PC-3 (cell line): Measurements from ENCODE around the gene SUSD6. TPM values are rescaled to one million over a fixed set of nuclear protein-coding genes. Genes with fewer than 3 reads are reported as not detected.
A peak's percentile ranks its signal among the peaks of the same experiment; 100 is the strongest.

ENCODE experiments used
- ATAC-seq: fragments of 200-7000 bp; cut with Tn5 transposase; 2 replicates; pipeline ENCODE4 v1.9.1; 2020; ENCODE audit warnings: mild to moderate bottlenecking, moderate library complexity
- BruUV-seq: library from RNA; stranded (reverse); fragments of 400-500 nt; replicated peaks from 2 replicates; lab custom pipeline; 2021; lab: Mats Ljungman, UMichigan
- CTCF ChIA-PET: fragments of 300-600 bp; sonication (Branson Sonifier 250); formaldehyde crosslinking; loops from one replicate; lab custom pipeline; 2022; ENCODE audit warnings: antibody characterized with exemption; lab: Charles Lee
- POLR2A ChIA-PET: fragments of 300-600 bp; sonication (Branson Sonifier 250); formaldehyde crosslinking; loops from one replicate; lab custom pipeline; 2022; ENCODE audit warnings: antibody characterized with exemption; ENCODE audit not compliant: unreplicated experiment; lab: Charles Lee
- DNase-seq: peaks from one replicate; pipeline ENCODE4 v3.0.0-alpha.2; 2015
- H2AFZ ChIP-seq: fragments of 300-600 bp; sonication (generic); 2 replicates; pipeline ENCODE4 v1.6.0; 2016; ENCODE audit warnings: antibody characterized with exemption, low read length
- H3F3A ChIP-seq: fragments of 300-600 bp; sonication (generic); one replicate; pipeline ENCODE4 v1.6.0; 2017; ENCODE audit warnings: antibody characterized with exemption, low read length, control low read depth, mild to moderate bottlenecking; ENCODE audit not compliant: unreplicated experiment
- H3K27ac ChIP-seq: fragments of 300-600 bp; sonication (generic); 2 replicates; pipeline ENCODE4 v1.5.1; 2016; ENCODE audit warnings: mild to moderate bottlenecking, low read length
- H3K27me3 ChIP-seq: fragments of 300-600 bp; sonication (generic); 2 replicates; pipeline ENCODE4 v1.6.1; 2016; ENCODE audit warnings: low read length, mixed read lengths
- H3K36me3 ChIP-seq: fragments of 300-600 bp; sonication (generic); 2 replicates; pipeline ENCODE4 v1.6.1; 2016; ENCODE audit warnings: low read depth, mixed run types, low read length, mixed read lengths
- H3K4me1 ChIP-seq: fragments of 300-600 bp; sonication (generic); 2 replicates; pipeline ENCODE4 v1.5.1; 2016; ENCODE audit warnings: low read length; ENCODE audit not compliant: insufficient read depth
- H3K4me2 ChIP-seq: fragments of 300-600 bp; sonication (generic); 2 replicates; pipeline ENCODE4 v1.6.0; 2016; ENCODE audit warnings: low read length
- H3K4me3 ChIP-seq: fragments of 300-600 bp; sonication (generic); 2 replicates; pipeline ENCODE4 v1.5.1; 2016; ENCODE audit warnings: mild to moderate bottlenecking, low read length, mixed read lengths
- H3K79me2 ChIP-seq: fragments of 300-600 bp; sonication (generic); 2 replicates; pipeline ENCODE4 v1.6.1; 2017; ENCODE audit warnings: low read length, mixed read lengths
- H3K9ac ChIP-seq: fragments of 300-600 bp; sonication (generic); 2 replicates; pipeline ENCODE4 v1.6.0; 2016; ENCODE audit warnings: mild to moderate bottlenecking, low read length
- H3K9me2 ChIP-seq: fragments of 300-600 bp; sonication (generic); replicated peaks from 2 replicates; pipeline ENCODE4 v1.6.1; 2016; ENCODE audit warnings: mixed run types, low read length, mixed read lengths
- H3K9me3 ChIP-seq: fragments of 300-600 bp; sonication (generic); 2 replicates; pipeline ENCODE4 v1.6.1; 2016; ENCODE audit warnings: low read length, mixed read lengths
- H4K20me1 ChIP-seq: fragments of 300-600 bp; sonication (generic); 2 replicates; pipeline ENCODE4 v1.6.1; 2016; ENCODE audit warnings: low read length, mixed read lengths
- EZH2 ChIP-seq: fragments of 300-600 bp; sonication (generic); IDR thresholded peaks from one replicate; pipeline ENCODE4 v1.6.1; 2017; ENCODE audit warnings: antibody characterized with exemption, mild to moderate bottlenecking, low read length; ENCODE audit not compliant: unreplicated experiment
- EZH2phosphoT487 ChIP-seq: fragments of 300-600 bp; sonication (generic); IDR thresholded peaks from 2 replicates; pipeline ENCODE4 v1.6.1; 2018; ENCODE audit warnings: mild to moderate bottlenecking, antibody characterized with exemption, low read length, borderline replicate concordance
- intact Hi-C: fragments of 100-400 bp; cut with micrococcal nuclease; formaldehyde crosslinking; loops from 2 replicates; pipeline ENCODE4 v1.9.0; 2023
- total RNA-seq: library from RNA; depleted of rRNA; stranded (reverse); fragments of >200 nt; gene quantifications from 2 replicates; pipeline ENCODE4 v1.2.3, GENCODE V29; 2014
- TF ChIP-seq, protein P1 (sequence below): fragments of 300-600 bp; sonication (generic); conservative IDR thresholded peaks from 2 replicates; pipeline ENCODE4 v1.5.1; 2017; ENCODE audit warnings: antibody characterized with exemption, low read depth, mild to moderate bottlenecking, low read length

SUSD6 gene
- total RNA-seq, 1 experiment from 2014 or later = 6.1 TPM

DNA sequence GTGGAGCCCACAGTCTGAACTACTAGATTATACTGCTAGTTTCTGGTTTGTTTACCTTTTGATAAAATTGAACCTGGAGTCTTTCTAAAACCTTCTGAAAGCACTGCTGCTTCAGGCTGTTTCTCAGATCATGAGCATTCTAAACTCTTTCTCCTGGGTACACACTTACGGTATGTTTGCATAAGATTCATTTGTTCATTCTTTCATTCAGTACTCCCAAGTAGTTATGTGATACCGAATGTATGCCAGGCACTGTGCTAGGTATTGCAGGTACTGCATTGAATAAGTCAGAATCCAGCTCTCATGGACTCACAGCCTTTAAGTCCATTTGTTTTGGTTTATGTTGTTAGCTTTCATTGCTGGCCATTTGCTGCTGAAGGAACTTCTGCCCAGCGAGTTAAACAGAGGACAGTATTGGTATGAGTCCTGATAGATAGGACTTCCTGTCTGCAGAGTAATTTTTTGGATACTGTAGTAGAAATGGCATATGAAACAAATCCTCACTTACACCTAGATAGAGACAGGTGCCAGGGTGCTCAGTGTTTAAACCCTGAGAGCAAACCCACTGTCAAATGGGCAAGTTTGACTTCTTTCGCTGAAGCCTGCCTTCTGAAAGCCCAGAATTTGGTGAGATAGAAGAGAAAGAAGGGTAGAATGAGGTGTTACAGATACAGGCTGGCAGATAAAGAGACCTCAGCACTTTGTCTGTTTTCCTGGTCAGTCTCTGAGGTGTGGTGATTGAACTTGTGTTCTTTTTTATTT, 2.1 kb downstream of the SUSD6 start:
- ATAC-seq = no peak
- Histone ChIP-seq H3K4me1 (peaks cover 27% of the 10 kb centered on the region), H3K79me2 (peaks cover 55% of the 10 kb centered on the region), H4K20me1 (peaks cover 6% of the 10 kb centered on the region; the same call in 1 of the 2 replicates), H3K4me2 (peak overlapping the region; percentile 86), H3K4me3 (peak overlapping the region; percentile 71), H3K27ac (no peak overlapping the region), H3K9me2 (no peaks in the 10 kb centered on the region), H3F3A (no peaks in the 10 kb centered on the region), H2AFZ (no peak overlapping the region), H3K9ac (no peak overlapping the region; the same call in 1 of the 2 replicates), H3K9me3 (no peaks in the 10 kb centered on the region), H3K36me3 (no peaks in the 10 kb centered on the region), H3K27me3 (no peaks in the 10 kb centered on the region)
- POLR2A ChIA-PET = no interaction called here
- DNase-seq = no peak
- TF ChIP-seq EZH2 (no peak), EZH2phosphoT487 (no peak)
- TF ChIP-seq, protein P1, sequence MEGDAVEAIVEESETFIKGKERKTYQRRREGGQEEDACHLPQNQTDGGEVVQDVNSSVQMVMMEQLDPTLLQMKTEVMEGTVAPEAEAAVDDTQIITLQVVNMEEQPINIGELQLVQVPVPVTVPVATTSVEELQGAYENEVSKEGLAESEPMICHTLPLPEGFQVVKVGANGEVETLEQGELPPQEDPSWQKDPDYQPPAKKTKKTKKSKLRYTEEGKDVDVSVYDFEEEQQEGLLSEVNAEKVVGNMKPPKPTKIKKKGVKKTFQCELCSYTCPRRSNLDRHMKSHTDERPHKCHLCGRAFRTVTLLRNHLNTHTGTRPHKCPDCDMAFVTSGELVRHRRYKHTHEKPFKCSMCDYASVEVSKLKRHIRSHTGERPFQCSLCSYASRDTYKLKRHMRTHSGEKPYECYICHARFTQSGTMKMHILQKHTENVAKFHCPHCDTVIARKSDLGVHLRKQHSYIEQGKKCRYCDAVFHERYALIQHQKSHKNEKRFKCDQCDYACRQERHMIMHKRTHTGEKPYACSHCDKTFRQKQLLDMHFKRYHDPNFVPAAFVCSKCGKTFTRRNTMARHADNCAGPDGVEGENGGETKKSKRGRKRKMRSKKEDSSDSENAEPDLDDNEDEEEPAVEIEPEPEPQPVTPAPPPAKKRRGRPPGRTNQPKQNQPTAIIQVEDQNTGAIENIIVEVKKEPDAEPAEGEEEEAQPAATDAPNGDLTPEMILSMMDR = no peak
- no TSS peak for BruUV-seq
- intact Hi-C loops = loop anchor here (1.0 kb wide), 1 partner anchor 45 kb away; no protein-coding TSS in a partner anchor
- CTCF ChIA-PET = interaction anchor here (0.6 kb wide), 1 partner anchor 54 kb away, joined by 3 read pairs; no protein-coding TSS in a partner anchor

DNA sequence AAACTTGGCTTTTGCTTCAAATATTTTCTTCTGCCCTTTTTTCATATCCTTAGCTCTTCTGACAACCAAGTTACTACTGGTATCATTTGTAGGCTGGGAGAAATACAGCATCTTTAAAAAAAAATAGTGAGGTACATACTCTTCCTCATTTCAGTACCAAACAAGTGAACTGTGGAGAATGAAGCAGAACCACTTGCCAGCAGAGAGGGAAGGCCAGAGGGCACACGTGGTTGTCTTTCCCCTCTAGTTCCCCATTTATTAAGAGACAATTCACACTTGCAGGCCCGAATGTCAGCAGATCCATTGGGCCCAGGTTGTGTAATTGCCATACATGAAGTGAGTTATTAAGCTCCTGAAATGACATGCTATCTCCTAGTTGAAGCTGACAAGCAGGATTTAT, 3.2 kb downstream of the SUSD6 start:
- CTCF ChIA-PET = no interaction called here
- H3K9ac ChIP-seq = no peak overlapping the region
- intact Hi-C loops = no loop called here
- POLR2A ChIA-PET = no interaction called here
- no peaks in the 10 kb centered on the region for H3F3A ChIP-seq
- H3K79me2 ChIP-seq = peaks cover 58% of the 10 kb centered on the region
- H3K4me1 ChIP-seq = peaks cover 27% of the 10 kb centered on the region
- no peak overlapping the region for H2AFZ ChIP-seq
- BruUV-seq = TSS peak; percentile 1
- no peaks in the 10 kb centered on the region for H3K27me3 ChIP-seq
- H3K4me2 ChIP-seq = no peak overlapping the region
- no peaks in the 10 kb centered on the region for H3K36me3 ChIP-seq
- DNase-seq = no peak
- ATAC-seq = no peak
- no peak overlapping the region for H3K27ac ChIP-seq
- H3K9me3 ChIP-seq = no peaks in the 10 kb centered on the region
- H3K4me3 ChIP-seq = no peak overlapping the region
- no peak for TF ChIP-seq EZH2phosphoT487
- H3K9me2 ChIP-seq = no peaks in the 10 kb centered on the region
- peaks cover 6% of the 10 kb centered on the region; the same call in 1 of the 2 replicates for H4K20me1 ChIP-seq

DNA sequence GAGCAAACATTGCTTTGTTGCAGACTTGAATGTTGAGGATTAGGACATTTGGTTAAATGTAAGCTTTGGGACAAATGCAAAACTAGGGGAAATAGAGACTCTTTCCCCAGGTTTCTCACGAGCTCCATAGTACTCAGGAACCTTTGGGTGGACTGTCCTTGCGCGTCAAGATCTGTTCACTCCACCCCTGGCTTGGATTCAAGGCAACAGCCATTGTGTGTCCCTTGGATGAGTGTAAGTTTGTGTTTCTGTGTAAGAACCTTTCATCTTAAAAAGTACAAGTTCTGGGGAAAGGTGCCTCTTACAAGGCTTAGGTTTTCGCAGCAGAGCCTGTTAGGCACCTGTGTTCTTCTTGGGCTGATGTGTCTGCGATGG, 3.7 kb downstream of the SUSD6 start:
- Histone ChIP-seq H3K9ac (no peak overlapping the region), H3K4me3 (no peak overlapping the region), H2AFZ (no peak overlapping the region), H3K27ac (no peak overlapping the region), H3K4me1 (peaks cover 27% of the 10 kb centered on the region), H4K20me1 (peaks cover 6% of the 10 kb centered on the region; the same call in 1 of the 2 replicates), H3K9me2 (no peaks in the 10 kb centered on the region), H3F3A (no peaks in the 10 kb centered on the region), H3K4me2 (no peak overlapping the region), H3K79me2 (peaks cover 63% of the 10 kb centered on the region), H3K9me3 (no peaks in the 10 kb centered on the region), H3K27me3 (no peaks in the 10 kb centered on the region), H3K36me3 (no peaks in the 10 kb centered on the region)
- intact Hi-C loops = no loop called here
- DNase-seq (no peak), ATAC-seq (no peak)
- POLR2A ChIA-PET = no interaction called here
- no TSS peak for BruUV-seq
- CTCF ChIA-PET = no interaction called here
- TF ChIP-seq, protein P1 = no peak
- no peak for TF ChIP-seq EZH2
- TF ChIP-seq EZH2phosphoT487 = no peak
